IPS-NIHi7 (cell line): ENCODE data around the gene PCDHGA7.
"Not testable (repeated sequence)": the region's sequence is repeated elsewhere in the genome, so short reads cannot be mapped to it uniquely, and the experiment has no call there.

Experiments used
- DNase-seq: peaks from one replicate; pipeline ENCODE4 v3.0.0; 2012; ENCODE audit warnings: mixed read lengths; ENCODE audit errors: extremely low spot score

The PCDHGA7 gene

DNA sequence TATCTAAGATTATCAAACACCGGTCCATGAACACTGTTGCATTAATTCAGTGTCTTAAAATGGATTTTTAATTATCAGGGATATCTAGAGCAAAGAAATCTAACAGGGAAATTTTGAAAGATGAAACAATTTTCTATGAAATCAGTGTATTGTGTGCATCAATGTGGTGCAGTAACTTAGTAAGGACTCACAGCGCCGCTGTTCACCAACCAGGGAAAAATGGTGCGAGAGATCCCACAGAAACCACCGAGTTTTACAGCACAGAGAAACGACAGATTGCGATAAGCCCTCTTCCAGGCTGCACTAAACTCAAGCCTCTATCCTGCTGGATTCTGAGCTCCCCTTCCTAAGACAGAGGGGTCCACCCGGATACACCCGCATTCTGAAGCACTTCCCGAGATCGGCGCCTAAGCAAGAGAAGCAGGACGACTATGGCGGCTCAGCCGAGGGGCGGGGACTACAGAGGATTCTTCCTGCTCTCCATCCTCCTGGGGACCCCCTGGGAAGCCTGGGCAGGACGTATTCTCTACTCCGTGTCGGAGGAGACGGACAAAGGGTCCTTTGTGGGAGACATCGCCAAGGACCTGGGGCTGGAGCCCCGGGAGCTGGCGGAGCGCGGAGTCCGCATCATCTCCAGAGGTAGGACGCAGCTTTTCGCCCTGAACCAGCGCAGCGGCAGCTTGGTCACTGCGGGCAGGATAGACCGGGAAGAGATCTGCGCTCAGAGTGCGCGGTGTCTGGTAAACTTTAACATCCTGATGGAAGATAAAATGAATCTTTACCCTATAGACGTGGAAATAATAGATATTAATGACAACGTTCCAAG, at the start of gene PCDHGA7:
Gene PCDHGA7, plus strand, starts transcription at position 274 of the 826 bp plus-strand sequence. Its CDS starts 158 bp downstream, at position 432.
- DNase-seq, result no peak

GRCh38 chr5:141338538-141339306, 43.8 kb upstream of the PCDHGA7 start, which contains the start of gene PCDHGA2:
Gene PCDHGA2, plus strand, starts transcription at chr5:141338760.
- DNase-seq, result peak; percentile 62

- not testable (repeated sequence) for DNase-seq
These were observed 41.7 kb upstream of the PCDHGA7 start for GRCh38 chr5:141340781-141341354.

- DNase-seq, result no peak
These were observed 39.8 kb upstream of the PCDHGA7 start for GRCh38 chr5:141342773-141343172.

- DNase-seq, result peak; percentile 40
These were observed 39.1 kb upstream of the PCDHGA7 start, which contains the start of gene PCDHGA3 for GRCh38 chr5:141343242-141343952. Gene PCDHGA3, plus strand, starts transcription at chr5:141343829. Its CDS starts 205 bp downstream, at chr5:141344034.

DNA sequence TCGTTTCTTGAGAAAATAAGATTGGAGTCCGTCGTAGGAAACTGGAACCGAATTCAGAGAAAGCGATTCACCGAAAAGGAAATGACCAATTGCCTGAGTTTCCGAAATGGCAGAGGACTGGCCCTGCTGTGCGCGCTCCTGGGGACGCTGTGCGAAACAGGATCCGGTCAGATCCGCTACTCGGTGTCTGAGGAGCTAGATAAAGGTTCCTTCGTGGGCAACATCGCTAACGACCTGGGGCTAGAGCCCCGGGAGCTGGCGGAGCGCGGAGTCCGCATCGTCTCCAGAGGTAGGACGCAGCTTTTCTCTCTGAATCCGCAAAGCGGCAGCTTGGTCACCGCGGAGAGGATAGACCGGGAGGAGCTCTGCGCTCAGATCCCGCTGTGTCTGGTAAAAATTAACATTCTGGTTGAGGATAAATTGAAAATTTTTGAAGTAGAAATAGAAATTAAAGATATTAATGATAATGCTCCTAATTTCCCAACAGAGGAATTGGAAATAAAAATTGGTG, 38.5 kb upstream of the PCDHGA7 start:
- DNase-seq, result no peak

DNA sequence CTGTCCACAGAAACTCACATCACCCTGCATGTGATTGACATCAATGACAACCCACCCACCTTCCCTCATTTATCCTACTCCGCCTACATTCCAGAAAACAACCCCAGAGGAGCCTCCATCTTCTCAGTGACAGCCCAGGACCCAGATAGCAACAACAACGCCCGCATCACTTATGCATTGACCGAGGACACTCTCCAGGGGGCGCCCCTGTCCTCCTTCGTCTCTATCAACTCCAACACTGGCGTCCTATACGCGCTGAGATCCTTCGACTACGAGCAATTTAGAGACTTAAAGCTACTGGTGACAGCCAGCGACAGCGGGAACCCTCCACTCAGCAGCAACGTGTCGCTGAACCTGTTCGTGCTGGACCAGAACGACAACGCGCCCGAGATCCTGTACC, 37.2 kb upstream of the PCDHGA7 start:
- DNase-seq, result no peak

DNA sequence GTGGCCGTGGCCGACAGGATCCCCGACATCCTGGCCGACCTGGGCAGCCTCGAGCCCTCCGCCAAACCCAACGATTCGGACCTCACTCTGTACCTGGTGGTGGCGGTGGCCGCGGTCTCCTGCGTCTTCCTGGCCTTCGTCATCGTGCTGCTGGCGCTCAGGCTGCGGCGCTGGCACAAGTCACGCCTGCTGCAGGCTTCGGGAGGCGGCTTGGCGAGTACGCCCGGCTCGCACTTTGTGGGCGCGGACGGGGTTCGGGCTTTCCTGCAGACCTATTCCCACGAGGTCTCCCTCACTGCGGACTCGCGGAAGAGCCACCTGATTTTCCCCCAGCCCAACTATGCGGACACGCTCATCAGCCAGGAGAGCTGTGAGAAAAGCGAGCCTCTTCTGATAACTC, 36.5 kb upstream of the PCDHGA7 start:
- DNase-seq, result not testable (repeated sequence)

DNA sequence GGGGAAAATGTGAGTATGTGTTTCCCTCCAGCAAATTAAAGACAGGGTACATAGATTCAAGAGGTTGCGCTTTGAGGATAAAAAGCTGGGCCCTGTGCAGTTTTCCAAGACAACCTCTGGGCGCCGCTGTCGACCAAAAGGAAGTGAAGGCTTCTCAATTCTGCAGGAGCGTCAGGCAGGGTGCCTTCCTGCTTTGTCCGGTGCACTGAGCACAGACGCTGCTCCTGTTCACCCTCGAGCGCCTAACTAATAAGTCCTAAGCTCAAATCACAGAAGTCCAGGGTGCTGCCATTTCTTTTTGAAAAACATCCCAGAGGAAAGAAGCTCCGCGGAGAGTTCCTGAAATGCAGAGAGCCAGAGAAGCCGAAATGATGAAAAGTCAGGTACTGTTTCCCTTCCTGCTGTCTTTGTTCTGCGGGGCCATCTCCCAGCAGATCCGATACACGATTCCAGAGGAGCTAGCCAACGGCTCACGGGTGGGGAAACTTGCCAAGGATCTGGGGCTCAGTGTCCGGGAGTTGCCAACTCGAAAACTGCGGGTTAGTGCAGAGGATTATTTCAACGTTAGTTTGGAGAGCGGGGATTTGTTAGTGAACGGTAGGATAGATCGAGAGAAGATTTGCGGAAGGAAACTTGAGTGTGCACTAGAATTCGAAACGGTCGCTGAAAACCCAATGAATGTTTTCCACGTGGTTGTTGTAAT, 32.5 kb upstream of the PCDHGA7 start, which contains the start of gene PCDHGB1:
Gene PCDHGB1, plus strand, starts transcription at position 183 of the 703 bp plus-strand sequence. Its CDS starts 162 bp downstream, at position 345.
- peak; percentile 79 for DNase-seq

DNA sequence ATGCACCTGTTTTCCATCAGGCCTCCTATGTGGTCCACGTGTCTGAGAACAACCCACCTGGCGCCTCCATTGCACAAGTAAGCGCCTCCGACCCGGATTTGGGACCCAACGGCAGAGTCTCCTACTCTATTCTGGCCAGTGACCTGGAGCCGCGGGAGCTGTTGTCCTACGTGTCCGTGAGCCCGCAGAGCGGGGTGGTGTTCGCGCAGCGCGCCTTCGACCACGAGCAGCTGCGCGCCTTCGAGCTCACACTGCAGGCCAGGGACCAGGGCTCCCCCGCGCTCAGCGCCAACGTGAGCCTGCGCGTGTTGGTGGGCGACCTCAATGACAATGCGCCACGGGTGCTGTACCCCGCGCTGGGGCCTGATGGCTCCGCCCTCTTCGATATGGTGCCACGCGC, 31.0 kb upstream of the PCDHGA7 start:
- no peak for DNase-seq

- DNase-seq, result no peak
These were observed 27.6 kb upstream of the PCDHGA7 start, which contains the start of gene PCDHGA4 for GRCh38 chr5:141354900-141355469. Gene PCDHGA4, plus strand, starts transcription at chr5:141355021. Its CDS starts 87 bp downstream, at chr5:141355108.

DNA sequence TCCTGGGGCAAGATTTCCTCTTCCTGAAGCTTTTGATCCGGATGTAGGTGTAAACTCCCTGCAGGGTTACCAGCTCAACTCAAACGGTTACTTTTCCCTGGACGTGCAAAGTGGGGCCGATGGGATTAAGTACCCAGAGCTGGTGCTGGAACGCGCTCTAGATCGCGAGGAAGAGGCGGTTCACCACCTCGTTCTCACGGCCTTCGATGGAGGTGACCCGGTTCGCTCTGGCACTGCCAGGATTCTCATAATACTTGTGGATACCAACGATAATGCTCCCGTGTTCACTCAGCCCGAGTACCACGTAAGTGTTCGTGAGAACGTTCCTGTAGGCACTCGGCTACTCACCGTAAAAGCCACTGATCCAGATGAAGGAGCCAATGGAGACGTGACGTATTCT, 26.9 kb upstream of the PCDHGA7 start:
- DNase-seq, result no peak

- no peak for DNase-seq
These were observed 26.4 kb upstream of the PCDHGA7 start for GRCh38 chr5:141356133-141356532.

DNA sequence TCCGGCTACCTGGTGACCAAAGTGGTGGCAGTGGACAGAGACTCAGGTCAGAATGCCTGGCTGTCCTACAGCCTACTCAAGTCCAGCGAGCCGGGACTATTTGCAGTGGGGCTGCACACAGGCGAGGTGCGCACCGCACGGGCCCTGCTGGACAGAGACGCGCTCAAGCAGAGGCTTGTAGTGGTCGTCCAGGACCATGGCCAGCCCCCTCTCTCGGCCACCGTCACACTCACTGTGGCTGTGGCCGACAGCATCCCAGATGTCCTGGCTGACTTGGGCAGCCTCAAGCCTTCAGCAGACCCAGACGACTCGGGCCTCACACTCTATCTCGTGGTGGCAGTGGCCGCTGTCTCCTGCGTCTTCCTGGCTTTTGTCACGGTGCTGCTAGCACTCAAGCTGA, 25.6 kb upstream of the PCDHGA7 start:
- DNase-seq, result no peak

GRCh38 chr5:141359790-141360426, 22.6 kb upstream of the PCDHGA7 start, which contains the start of gene PCDHGB2:
Gene PCDHGB2, plus strand, starts transcription at chr5:141359994. Its CDS starts 142 bp downstream, at chr5:141360136.
- peak; percentile 71 for DNase-seq

- DNase-seq, result no peak
These were observed 21.9 kb upstream of the PCDHGA7 start for GRCh38 chr5:141360685-141361084.

DNA sequence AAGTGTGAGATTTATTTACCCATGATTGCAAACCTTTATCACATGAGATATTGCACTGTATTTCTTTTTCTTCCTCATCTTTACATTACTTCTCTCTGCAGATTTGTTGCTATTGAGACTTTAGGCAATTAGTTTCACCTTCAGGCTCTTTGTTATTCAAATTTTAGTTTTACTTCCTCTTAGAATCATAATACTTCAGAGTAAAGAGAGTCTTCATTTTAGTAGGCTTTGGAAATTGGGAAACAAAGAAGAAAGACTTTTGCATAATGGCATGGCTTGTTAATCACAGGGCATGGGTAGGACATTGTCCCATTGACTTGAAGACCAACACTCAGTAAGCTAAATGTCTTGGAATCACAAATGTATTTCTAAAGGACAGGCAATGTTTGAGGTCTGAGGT, 19.8 kb upstream of the PCDHGA7 start:
- DNase-seq, result no peak

DNA sequence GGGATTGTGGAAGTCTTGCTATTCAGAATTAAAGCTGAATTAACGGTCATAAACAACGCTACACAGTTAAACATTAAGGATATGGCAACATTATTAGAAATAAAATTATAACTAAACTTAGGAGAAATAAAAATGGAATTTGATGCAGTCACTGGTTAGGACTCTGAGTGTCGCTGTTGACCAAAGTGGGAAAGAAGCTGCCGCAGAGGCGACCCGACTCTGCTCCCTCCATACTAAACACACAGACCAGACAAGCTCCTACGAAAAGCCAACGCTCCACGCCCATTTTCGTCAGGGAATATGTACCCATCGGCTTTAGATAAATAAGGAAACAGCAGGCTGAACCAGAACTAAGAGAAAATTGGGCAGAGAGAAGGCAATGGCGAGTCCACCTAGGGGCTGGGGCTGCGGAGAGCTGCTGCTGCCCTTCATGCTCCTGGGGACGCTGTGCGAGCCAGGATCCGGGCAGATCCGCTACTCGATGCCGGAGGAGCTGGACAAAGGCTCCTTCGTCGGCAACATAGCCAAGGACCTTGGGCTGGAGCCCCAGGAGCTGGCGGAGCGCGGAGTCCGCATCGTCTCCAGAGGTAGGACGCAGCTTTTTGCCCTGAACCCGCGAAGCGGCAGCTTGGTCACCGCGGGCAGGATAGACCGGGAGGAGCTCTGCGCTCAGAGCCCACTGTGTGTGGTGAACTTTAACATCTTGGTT, 18.4 kb upstream of the PCDHGA7 start, which contains the start of gene PCDHGA5:
Gene PCDHGA5, plus strand, starts transcription at position 211 of the 709 bp plus-strand sequence. Its CDS starts 169 bp downstream, at position 380.
- no peak for DNase-seq
